Uterus (tissue), 2 donors: ENCODE results near the gene CFC1B.
"Not testable (repeated sequence)": the region's sequence is repeated elsewhere in the genome, so short reads cannot be mapped to it uniquely, and the experiment has no call there.

Source experiments
- CTCF ChIP-seq, 4 experiments: fragments of 200-600 bp in 2 of 4; fragments of 450-650 bp in 2 of 4; sonication (generic) in 2 of 4; IDR thresholded peaks; one replicate each; pipeline ENCODE4 v1.5.1; 2016 to 2019; ENCODE audit warnings: antibody characterized with exemption in 4 of 4, mild to moderate bottlenecking in 2 of 4, moderate library complexity in 1 of 4
- POLR2A ChIP-seq, 2 donors: fragments of 450-650 bp; IDR thresholded peaks; one replicate each; pipeline ENCODE4 v1.6.1; 2016; ENCODE audit warnings: antibody characterized with exemption in 2 of 2, mild to moderate bottlenecking in 1 of 2, moderate library complexity in 1 of 2

DNA sequence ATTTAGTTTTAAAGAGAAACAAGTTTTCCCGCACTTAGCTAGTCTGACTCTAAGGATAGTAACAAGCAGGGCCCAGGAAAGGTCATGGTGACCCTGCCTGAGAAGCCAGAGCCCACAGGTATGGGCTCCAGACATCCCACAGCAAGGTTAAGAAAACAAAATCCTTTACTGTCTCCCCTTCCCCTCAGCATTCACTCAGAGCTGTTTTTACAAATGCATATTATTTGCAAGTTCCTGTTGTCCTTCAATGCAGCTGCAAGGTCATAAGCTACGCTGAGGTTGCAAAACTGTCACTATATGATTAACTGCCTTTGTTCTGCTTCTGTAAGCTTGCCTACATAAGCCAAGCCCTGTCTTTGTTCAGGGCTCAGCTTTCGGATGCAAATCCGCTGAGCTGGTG, 29.9 kb upstream of the CFC1B start:
- not testable (repeated sequence) for TF ChIP-seq CTCF, POLR2A (IDR thresholded peaks at IDR 0.05)
